Measurements from ENCODE around the gene TJP1. TPM values are rescaled to one million over a fixed set of nuclear protein-coding genes. Genes with fewer than 3 reads are reported as not detected.

The TJP1 gene
- total and polyA plus RNA-seq, 9 of the 15 experiments (the other 6 are each of a cell fraction or from before 2014, with no cell fraction given), result 9.1 to 39.3 (median 28.0) TPM

DNA sequence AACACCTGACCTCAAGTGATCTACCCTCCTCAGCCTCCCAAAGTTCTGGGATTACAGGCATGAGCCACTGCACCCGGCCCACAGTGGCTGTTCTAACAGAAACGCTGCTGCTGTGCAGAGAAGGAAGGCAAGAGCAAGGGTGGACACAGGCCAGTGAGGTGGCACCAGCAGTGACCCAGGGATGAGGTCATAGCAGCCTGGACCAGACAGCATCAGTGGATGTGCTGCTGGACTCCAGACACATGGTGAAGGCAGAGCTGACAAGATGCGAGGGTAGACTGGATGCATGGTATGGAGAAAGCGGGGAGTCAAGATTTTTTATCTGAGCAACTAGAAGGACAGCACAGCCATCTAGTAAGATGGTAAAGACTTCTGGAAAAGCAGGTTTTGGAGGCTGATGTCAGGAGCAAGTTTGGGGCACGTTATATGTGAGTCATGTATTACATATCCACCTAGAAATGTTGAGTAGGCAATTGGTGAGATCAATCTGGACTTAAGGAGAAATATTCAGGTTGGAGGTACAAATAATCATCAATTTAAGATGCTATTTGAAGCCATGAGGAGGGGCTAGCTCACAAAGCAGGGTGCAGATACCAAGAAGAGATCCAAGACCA lies 22.1 kb upstream of the TJP1 start (continued):
- TF ChIP-seq, protein P1, sequence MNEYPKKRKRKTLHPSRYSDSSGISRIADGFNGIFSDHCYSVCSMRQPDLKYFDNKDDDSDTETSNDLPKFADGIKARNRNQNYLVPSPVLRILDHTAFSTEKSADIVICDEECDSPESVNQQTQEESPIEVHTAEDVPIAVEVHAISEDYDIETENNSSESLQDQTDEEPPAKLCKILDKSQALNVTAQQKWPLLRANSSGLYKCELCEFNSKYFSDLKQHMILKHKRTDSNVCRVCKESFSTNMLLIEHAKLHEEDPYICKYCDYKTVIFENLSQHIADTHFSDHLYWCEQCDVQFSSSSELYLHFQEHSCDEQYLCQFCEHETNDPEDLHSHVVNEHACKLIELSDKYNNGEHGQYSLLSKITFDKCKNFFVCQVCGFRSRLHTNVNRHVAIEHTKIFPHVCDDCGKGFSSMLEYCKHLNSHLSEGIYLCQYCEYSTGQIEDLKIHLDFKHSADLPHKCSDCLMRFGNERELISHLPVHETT (CRISPR knock-in tag; conservative IDR thresholded peaks at IDR 0.05 in 1 of 2, IDR thresholded peaks at IDR 0.05 in 1 of 2), result no peak

DNA sequence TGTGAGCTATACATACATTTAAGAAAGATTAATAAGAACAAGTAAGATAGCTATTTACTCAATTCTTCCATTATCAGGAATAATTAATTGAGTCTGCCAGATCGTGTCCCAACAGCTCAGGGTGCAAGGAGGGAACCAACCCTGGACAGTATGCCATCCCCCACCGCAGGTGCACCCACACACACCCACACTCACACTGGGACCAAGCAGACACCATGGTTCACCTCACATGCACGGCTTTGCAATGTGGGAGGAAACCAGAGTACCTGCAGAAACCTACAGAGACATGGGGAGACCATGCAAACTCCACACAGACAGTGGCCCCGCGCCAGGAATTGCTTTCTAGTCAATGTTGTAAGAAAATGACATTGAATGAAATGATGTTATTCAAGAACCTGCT lies 20.0 kb upstream of the TJP1 start:
- in situ Hi-C loops (cut with MboI), result no loop called here
- Histone ChIP-seq H3K4me3 (no peak overlapping the region), H3K4me2 (ENCODE audit: insufficient read depth, low read length) (no peak overlapping the region), H3K9me3 (replicated peaks; ENCODE audit: control insufficient read depth, insufficient read depth, low read depth, low read length) (no peaks in the 10 kb centered on the region), H3K27ac (ENCODE audit: extremely low read depth, low read depth, low read length) (no peak overlapping the region), H3K79me2 (ENCODE audit: control insufficient read depth, insufficient read depth, low read length) (no peaks in the 10 kb centered on the region), H4K20me1 (replicated peaks; ENCODE audit: control insufficient read depth, insufficient read depth, low read length) (no peaks in the 10 kb centered on the region), H3K9ac (ENCODE audit: insufficient read depth in 1 of 2, low read depth in 2 of 2, low read length in 2 of 2) (no peak overlapping the region), H3K36me3 (ENCODE audit: control insufficient read depth, insufficient read depth, low read length) (no peaks in the 10 kb centered on the region), H3K27me3 (ENCODE audit: control insufficient read depth in 2 of 2, insufficient read depth in 2 of 2, low read length in 2 of 2) (peaks cover 29 to 42% of the 10 kb centered on the region in 2 experiments), H3K4me1 (replicated peaks in 1 of 2; ENCODE audit: control insufficient read depth in 2 of 2, insufficient read depth in 2 of 2, low read length in 2 of 2) (no peaks in the 10 kb centered on the region; a peak in 2 of 5 replicates), H2AFZ (ENCODE audit: low read depth, low read length) (no peak overlapping the region), H3K9me1 (ENCODE audit: control insufficient read depth, insufficient read depth, low read length) (no peaks in the 10 kb centered on the region)
- WGBS (ENCODE audit: insufficient coverage, low coverage, missing lambda C conversion rate), result 2% methylated on average over 5 of the region's 5 CpGs
- no peak for DNase-seq (ENCODE audit: extremely low read depth in 1 of 4, low spot score in 3 of 4)
- no peak for TF ChIP-seq BHLHE40 (IDR thresholded peaks at IDR 0.05; ENCODE audit: low read length)
- FAIRE-seq, result no peak
- POLR2A ChIA-PET, result interaction anchor here (0.7 to 1.4 kb wide), 2 partner anchors 20 to 29 kb away, joined by 3 read pairs; partner anchors contain the start of gene TJP1
- intact Hi-C loops (cut with micrococcal nuclease), result no loop called here
- CTCF ChIA-PET (ENCODE audit: low intra/inter-chr PET ratio), result no interaction called here
- BruUV-seq (replicated peaks), result no TSS peak
- no peak for ATAC-seq
